COLO668 (cell line): ENCODE results near the gene SIL1.
"Not testable (repeated sequence)": the region's sequence is repeated elsewhere in the genome, so short reads cannot be mapped to it uniquely, and the experiment has no call there.

Experiments
- DNase-seq: peaks from one replicate; lab custom pipeline; 2025; ENCODE audit not compliant: unreplicated experiment; lab: John Stamatoyannopoulos, UW

Gene SIL1

GRCh38 chr5:139113892-139114291 lies 84.3 kb downstream of the SIL1 start:
- no peak for DNase-seq

GRCh38 chr5:139112362-139112761 lies 85.8 kb downstream of the SIL1 start:
- not testable (repeated sequence) for DNase-seq

- no peak for DNase-seq
Measured at GRCh38 chr5:139110526-139111168, 87.5 kb downstream of the SIL1 start.

DNA sequence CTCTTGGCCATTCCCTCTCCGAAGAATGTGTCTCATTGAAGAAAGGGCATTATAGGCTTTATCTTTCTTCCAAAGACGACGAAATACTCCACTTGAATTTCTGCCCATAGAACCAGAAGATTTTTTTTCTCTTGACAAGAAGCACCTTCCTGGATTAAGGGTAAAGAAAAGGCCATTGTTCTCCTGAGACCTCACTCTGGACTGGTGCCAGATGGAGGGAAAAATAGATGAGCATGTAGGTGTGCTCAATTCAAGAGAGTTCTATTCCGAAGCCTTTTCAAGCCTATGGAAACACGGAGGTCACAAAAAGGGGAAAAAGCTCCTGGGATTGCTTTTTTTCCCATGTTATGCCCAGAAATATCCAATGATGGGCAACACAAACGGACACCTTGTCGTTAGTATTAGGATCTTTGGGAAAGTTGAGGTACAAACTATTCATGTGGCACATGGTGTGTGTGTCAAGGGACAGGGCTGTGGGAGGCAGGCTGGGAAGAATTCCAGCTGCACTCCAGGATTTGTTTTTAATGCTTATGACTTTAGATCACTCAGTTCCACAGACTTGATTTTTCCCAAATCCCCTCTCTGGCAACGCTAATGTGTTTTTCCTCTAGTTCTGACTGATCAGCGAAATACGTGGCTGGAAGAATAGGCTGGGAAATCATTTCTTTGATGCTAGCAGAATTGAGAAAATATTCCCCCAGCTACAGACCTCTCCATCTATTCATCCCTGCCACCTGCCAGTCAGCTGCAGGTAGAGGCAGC lies 89.9 kb downstream of the SIL1 start:
- DNase-seq = peak; percentile 22

DNA sequence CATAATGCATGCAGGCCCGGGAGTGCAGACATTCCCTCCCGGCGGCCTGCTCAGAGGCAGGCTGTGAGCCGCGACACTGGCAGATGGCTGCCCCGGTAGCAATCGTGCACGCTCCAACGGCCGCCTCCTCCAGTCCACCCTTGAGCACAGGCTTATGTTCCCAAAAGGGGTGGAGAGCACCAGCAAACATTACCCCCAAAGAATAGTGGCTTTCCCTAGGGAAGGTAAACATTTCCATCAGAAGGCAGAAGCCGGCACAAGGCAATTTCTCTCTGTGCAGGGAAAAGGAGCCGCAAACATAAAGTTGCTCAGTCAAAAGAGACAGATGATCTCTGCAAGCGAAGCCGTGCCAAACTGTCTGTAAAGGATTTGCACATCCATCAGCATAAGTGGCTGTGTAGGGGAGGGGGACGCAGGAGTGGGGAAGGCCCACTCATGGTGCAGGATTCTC lies 92.5 kb downstream of the SIL1 start:
- peak; percentile 63 for DNase-seq

DNA sequence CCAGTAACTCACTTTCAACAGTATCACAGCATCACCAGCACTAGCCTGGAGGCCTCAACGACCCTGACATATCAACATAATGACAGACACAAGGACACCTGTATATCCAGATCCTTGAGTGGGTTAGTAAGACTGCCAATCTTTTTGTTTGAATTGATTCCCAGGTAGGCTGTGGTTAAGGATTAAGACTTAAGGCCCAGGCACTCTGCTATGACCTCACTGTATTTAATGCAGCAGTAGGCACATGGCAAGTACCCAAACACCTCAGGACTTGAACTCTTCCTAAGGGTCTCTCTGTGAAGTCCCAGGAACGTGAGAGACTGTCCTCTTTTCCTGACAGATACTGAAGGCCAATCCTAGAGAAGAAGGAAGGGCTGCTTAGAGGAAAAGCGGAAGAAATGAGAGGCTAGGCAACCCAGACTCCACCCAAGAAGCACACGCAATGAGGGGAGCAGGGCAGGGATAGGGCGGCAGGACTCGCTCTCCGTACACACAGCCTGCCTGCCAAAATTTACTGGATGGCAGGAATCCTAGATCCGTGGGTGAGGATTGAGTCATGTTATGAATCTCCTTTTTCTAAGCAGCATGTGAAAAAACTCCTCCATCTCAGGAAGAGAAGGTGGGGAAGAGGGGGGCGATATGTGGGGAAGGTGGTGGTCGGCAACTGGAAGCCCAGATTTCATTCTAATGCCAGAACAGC lies 93.4 kb downstream of the SIL1 start:
- no peak for DNase-seq

GRCh38 chr5:139103762-139104161 lies 94.4 kb downstream of the SIL1 start:
- no peak for DNase-seq

DNA sequence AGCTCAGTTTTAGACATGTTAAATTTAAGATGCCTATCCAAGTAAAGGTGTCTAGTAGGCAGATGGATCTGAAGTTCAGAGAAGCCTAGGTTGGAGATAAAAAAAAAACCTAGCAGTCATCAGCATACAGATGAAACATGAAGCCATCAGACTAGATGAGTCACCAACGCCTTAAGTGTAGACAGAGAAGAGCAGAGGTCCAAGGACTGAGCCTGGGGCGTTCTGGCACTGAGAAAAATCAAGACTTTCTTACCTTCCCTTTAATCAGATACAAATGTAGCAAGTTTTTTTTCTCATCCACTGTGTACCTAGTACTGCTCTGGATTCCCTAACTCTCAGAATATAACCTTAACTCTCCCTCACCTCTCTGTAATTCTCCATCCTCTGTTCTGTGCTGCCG lies 97.3 kb downstream of the SIL1 start:
- no peak for DNase-seq

- no peak for DNase-seq
Measured at GRCh38 chr5:139094154-139095131, 103.7 kb downstream of the SIL1 start.

DNA sequence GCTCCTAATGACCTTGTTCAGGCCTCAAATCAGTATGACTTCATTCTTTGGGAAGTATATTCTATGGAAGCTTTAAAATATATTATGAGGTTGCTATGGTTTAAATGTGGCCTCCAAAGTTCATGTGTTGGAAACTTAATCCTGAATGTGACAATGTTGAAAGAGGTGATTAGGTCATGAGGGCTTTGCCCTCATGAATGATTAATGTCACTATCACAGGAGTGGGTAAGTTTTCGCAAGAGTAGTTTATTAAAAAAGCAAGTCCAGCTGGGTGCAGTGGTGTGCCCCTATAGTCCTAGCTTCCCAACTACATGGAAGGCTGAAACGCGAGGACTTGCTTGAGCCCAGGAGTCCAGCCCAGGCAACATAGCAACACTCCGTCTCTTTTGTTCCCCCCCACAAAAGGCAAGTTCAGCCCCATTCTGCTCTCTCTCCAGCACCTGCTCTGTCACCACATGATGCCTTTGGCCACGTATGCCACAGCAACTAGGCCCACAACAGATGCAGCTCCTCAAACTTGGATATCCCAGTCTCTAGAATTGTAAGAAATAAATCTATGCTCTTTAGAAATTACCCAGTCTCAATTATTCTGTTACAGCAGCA lies 105.3 kb downstream of the SIL1 start:
- DNase-seq = no peak

GRCh38 chr5:139091439-139092156 lies 106.6 kb downstream of the SIL1 start:
- no peak for DNase-seq

GRCh38 chr5:139090581-139090980 lies 107.6 kb downstream of the SIL1 start:
- DNase-seq = no peak

- DNase-seq = no peak
Measured at GRCh38 chr5:139088024-139088423, 110.1 kb downstream of the SIL1 start.

DNA sequence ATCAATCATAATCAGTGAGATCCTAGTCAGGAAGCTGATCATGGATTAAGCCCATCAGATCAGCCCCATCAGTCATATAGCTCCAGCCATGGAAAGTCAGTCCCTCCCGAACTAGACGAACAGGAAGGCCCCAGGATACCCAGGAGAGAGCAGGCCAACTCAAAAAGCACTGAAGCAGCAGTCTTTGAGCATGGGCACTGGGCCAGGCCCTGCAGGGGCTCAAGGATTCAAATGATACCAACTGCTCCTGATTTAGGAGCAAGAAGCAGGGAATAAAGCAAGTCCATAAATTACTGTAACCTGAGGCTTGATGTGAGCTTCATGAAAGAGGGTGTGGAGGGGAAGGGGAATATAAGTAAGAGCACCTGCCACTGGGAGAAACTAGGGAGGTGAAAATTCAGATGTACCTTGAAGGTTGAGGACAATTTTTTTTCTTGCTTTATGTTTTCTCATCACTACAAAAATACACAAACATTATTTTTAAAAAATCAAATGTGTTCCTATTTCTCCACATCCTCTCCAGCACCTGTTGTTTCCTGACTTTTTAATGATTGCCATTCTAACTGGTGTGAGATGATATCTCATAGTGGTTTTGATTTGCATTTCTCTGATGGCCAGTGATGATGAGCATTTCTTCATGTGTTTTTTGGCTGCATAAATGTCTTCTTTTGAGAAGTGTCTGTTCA lies 115.2 kb downstream of the SIL1 start:
- DNase-seq = no peak

- no peak for DNase-seq
Measured at GRCh38 chr5:139079991-139080610, 118.1 kb downstream of the SIL1 start.

- DNase-seq = no peak
Measured at GRCh38 chr5:139079225-139079990, 118.8 kb downstream of the SIL1 start.

DNA sequence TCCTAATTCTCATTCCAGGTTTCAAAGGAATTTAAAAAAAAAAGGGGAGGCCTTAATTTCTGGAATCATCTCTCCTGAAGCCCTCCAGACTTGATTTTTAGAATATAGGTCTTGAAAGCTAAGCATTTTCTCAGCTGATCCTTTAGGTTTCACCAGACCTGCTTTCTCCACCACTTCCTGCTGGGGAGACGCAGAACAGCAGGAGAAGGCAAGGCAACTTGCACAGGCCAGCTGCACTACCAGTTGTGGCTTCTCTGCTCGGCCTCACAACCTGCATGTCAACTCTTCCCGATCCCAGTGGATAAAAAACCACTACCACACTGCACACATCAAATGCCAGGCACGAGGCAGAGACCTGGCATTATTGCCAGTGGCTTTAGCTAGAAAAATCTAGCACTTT lies 119.8 kb downstream of the SIL1 start:
- no peak for DNase-seq

DNA sequence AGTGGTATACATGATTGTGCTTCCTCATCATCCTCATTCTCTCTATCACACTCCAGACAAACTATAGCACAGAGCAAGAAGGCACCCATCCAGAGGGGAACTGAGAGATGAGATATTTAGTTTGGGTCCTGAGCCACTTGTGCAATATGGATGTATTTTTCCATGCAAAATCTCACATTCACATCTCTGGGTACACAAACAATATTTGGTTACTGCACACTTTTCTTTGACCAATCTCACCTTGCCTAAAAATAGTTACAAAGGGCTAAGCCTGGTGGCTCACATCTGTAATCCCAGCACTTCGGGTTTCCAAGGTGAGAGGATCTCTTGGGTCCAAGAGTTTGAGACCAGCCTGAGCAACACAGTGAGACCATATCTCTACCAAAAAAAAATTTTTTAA lies 120.3 kb downstream of the SIL1 start:
- no peak for DNase-seq
